Endothelial cell of umbilical vein (primary cell): Measurements from ENCODE around the gene MAP3K4. TPM values are rescaled to one million over a fixed set of nuclear protein-coding genes. Genes with fewer than 3 reads are reported as not detected.

Source experiments
- BruUV-seq: library from RNA; stranded (reverse); fragments of 400-500 nt; replicated peaks from 2 replicates; lab custom pipeline; 2021; lab: Mats Ljungman, UMichigan
- CTCF ChIA-PET: fragments of 300-600, 350-600 bp; sonication (Branson Sonifier 250); formaldehyde crosslinking; loops from one replicate; lab custom pipeline; 2021; ENCODE audit warnings: antibody characterized with exemption, inconsistent platforms; lab: Charles Lee
- POLR2A ChIA-PET: fragments of 300-600, 350-600 bp; sonication (Branson Sonifier 250); formaldehyde crosslinking; loops from one replicate; lab custom pipeline; 2021; ENCODE audit warnings: antibody characterized with exemption, inconsistent platforms; lab: Charles Lee
- DNase-seq: peaks from one replicate; pipeline ENCODE4 v3.0.0-alpha.2; 2011; ENCODE audit warnings: low read depth, low spot score
- FAIRE-seq: peaks from 2 replicates; lab custom pipeline; 2011; peaks lifted over from hg19 to GRCh38; lab: Jason Lieb, UNC
- H2AFZ ChIP-seq: 2 replicates; pipeline ENCODE4 v1.6.0; 2012; ENCODE audit warnings: low read depth, low read length, control low read depth, inconsistent platforms
- H3K27ac ChIP-seq: 2 replicates; pipeline ENCODE4 v1.5.1; 2011; ENCODE audit warnings: low read depth, mild to moderate bottlenecking, control low read depth, low read length, moderate library complexity; ENCODE audit not compliant: insufficient read depth
- H3K27me3 ChIP-seq, 2 experiments: 2 replicates each; pipeline versions ENCODE4 v1.6.0 to v1.6.1; 2011; ENCODE audit warnings: low read length in 2 of 2, mixed read lengths in 1 of 2; ENCODE audit not compliant: control insufficient read depth in 2 of 2, insufficient read depth in 2 of 2
- H3K36me3 ChIP-seq, 2 experiments: 2 replicates in 1 of 2; 3 replicates in 1 of 2; pipeline ENCODE4 v1.5.1; 2011; ENCODE audit warnings: low read length in 2 of 2, mild to moderate bottlenecking in 1 of 2, moderate library complexity in 1 of 2; ENCODE audit not compliant: control insufficient read depth in 2 of 2, insufficient read depth in 2 of 2; ENCODE audit errors: extremely low read depth in 1 of 2
- H3K4me1 ChIP-seq: 3 replicates; pipeline ENCODE4 v1.5.1; 2011; ENCODE audit warnings: mild to moderate bottlenecking, low read length; ENCODE audit not compliant: control insufficient read depth, insufficient read depth; ENCODE audit errors: extremely low read depth
- H3K4me2 ChIP-seq: 2 replicates; pipeline ENCODE4 v1.6.1; 2011; ENCODE audit warnings: low read length, control low read depth, mixed read lengths; ENCODE audit not compliant: insufficient read depth
- H3K4me3 ChIP-seq, 3 experiments: fragments of 200-600 bp in 1 of 3; sonication (generic), shearing (Covaris generic) in 1 of 3; replicated peaks in 1 of 3; 2 replicates each; pipeline ENCODE4 v1.5.1; 2011 to 2016; ENCODE audit warnings: control low read depth in 3 of 3, low read length in 3 of 3, mild to moderate bottlenecking in 2 of 3, inconsistent platforms in 1 of 3, low read depth in 1 of 3, moderate library complexity in 1 of 3; ENCODE audit not compliant: insufficient read depth in 1 of 3
- H3K79me2 ChIP-seq: 2 replicates; pipeline ENCODE4 v1.6.0; 2012; ENCODE audit warnings: low read length, inconsistent platforms; ENCODE audit not compliant: control insufficient read depth, insufficient read depth
- H3K9ac ChIP-seq: replicated peaks from 2 replicates; pipeline ENCODE3; 2011; ENCODE audit warnings: low read length, control low read depth; ENCODE audit not compliant: insufficient read depth; ENCODE audit errors: extremely low read depth
- H3K9me1 ChIP-seq: replicated peaks from 3 replicates; pipeline ENCODE4 v1.6.0; 2011; ENCODE audit warnings: mild to moderate bottlenecking, low read length; ENCODE audit not compliant: control insufficient read depth, insufficient read depth; ENCODE audit errors: extremely low read depth
- H3K9me3 ChIP-seq: replicated peaks from 2 replicates; pipeline ENCODE4 v1.5.1; 2012; ENCODE audit warnings: low read length, inconsistent platforms; ENCODE audit not compliant: control insufficient read depth, insufficient read depth
- H4K20me1 ChIP-seq: replicated peaks from 2 replicates; pipeline ENCODE3; 2011; ENCODE audit warnings: mild to moderate bottlenecking, low read length; ENCODE audit not compliant: control insufficient read depth, insufficient read depth; ENCODE audit errors: extremely low read depth
- EZH2 ChIP-seq: IDR thresholded peaks from 2 replicates; pipeline ENCODE4 v1.6.1; 2012; ENCODE audit warnings: borderline replicate concordance, low read depth, mild to moderate bottlenecking, moderate library complexity, low read length, inconsistent platforms; ENCODE audit not compliant: severe bottlenecking
- FOS ChIP-seq: IDR thresholded peaks from 2 replicates; pipeline ENCODE4 v1.6.1; 2011; ENCODE audit warnings: mild to moderate bottlenecking, low read length, moderate library complexity, borderline replicate concordance; ENCODE audit not compliant: insufficient read depth
- GATA2 ChIP-seq: IDR thresholded peaks from 2 replicates; pipeline ENCODE4 v1.7.0; 2011; ENCODE audit warnings: low read depth, mild to moderate bottlenecking, moderate library complexity, mixed read lengths, low read length; ENCODE audit not compliant: insufficient read length, insufficient read depth
- MAX ChIP-seq: IDR thresholded peaks from 2 replicates; pipeline ENCODE4 v1.6.1; 2011; ENCODE audit not compliant: insufficient read depth, insufficient read length
- MYC ChIP-seq: IDR thresholded peaks from one replicate; pipeline ENCODE4 v1.6.1; 2011; ENCODE audit warnings: mild to moderate bottlenecking, low read depth, low read length
- POLR2A ChIP-seq: IDR thresholded peaks from 2 replicates; pipeline ENCODE4 v1.6.1; 2012; ENCODE audit warnings: low read depth, mild to moderate bottlenecking, control low read depth, low read length
- dilution Hi-C: fragments of 300-500 bp; cut with MboI; formaldehyde crosslinking; loops from one replicate; pipeline ENCODE4 v1.15.0; 2019; ENCODE audit warnings: low sequenced_read_pairs; ENCODE audit not compliant: extremely low pct_ligation_motif_present
- intact Hi-C: fragments of 100-400 bp; cut with micrococcal nuclease; formaldehyde crosslinking; loops from one replicate; pipeline ENCODE4 v1.10.0; 2022
- polyA plus RNA-seq, 4 experiments: library from polyadenylated mRNA; depleted of rRNA in 3 of 4; stranded (reverse) in 3 of 4; unstranded in 1 of 4; fragments of >200 nt; gene quantifications; 2 replicates each; pipeline versions ENCODE4 v1.2.1 to v1.2.3, GENCODE V29; 2011 to 2012; ENCODE audit warnings: missing spikeins in 1 of 4
- total RNA-seq: library from RNA; stranded (reverse); gene quantifications from 2 replicates; pipeline ENCODE4 v1.2.3, GENCODE V29; 2021

The MAP3K4 gene
- total and polyA plus RNA-seq, 2 donors (not counting 3 experiments of a cell fraction or from before 2014, with no cell fraction given) = 10.8 to 42.3 TPM

- intact Hi-C loops = loop anchor here (5.0 kb wide), 1 partner anchor 138 kb away; the partner anchor contains the start of gene AGPAT4
- Histone ChIP-seq H3K27ac (no peak overlapping the region), H3K9me1 (no peaks in the 10 kb centered on the region), H3K9me3 (no peaks in the 10 kb centered on the region), H4K20me1 (no peaks in the 10 kb centered on the region), H3K9ac (no peak overlapping the region), H3K27me3 (no peaks in the 10 kb centered on the region), H3K4me1 (no peaks in the 10 kb centered on the region), H2AFZ (no peak overlapping the region), H3K4me2 (no peak overlapping the region), H3K79me2 (no peaks in the 10 kb centered on the region), H3K36me3 (peaks cover 0 to 7% of the 10 kb centered on the region in 2 experiments), H3K4me3 (no peak overlapping the region)
- ChIA-PET POLR2A (no interaction called here), CTCF (interaction anchor here (1.2 to 1.3 kb wide), 2 partner anchors 204 to 236 kb away, joined by 3 read pairs; no protein-coding TSS in a partner anchor)
- no peak for DNase-seq
- FAIRE-seq = no peak
- no peak for TF ChIP-seq FOS
- TF ChIP-seq MAX = no peak
- TF ChIP-seq MYC = no peak
- TF ChIP-seq POLR2A = no peak
- TF ChIP-seq GATA2 = no peak
- no peak for TF ChIP-seq EZH2
- BruUV-seq = no TSS peak
- dilution Hi-C loops = no loop called here
Measured at GRCh38 chr6:161134550-161135298, 143.2 kb downstream of the MAP3K4 start.
